Tibial nerve (tissue), 4 donors: ENCODE results near the gene MLPH. TPM values are rescaled to one million over a fixed set of nuclear protein-coding genes. Genes with fewer than 3 reads are reported as not detected.
A peak's percentile ranks its signal among the peaks of the same experiment; 100 is the strongest.

Experiments
- DNase-seq, 2 donors: peaks; one replicate each; pipeline ENCODE4 v3.0.0-alpha.2; 2019; ENCODE audit warnings: low spot score in 2 of 2
- H3K27ac ChIP-seq, 4 donors: fragments of 200-600 bp; sonication (generic) in 3 of 4; one replicate each; pipeline ENCODE4 v1.5.1; 2017 to 2019; ENCODE audit warnings: mild to moderate bottlenecking in 1 of 4
- H3K27me3 ChIP-seq, 2 donors: fragments of 200-600 bp; sonication (generic) in 1 of 2; one replicate each; pipeline versions ENCODE4 v1.5.1 to v1.6.0; 2017 to 2019
- H3K36me3 ChIP-seq, 3 donors: fragments of 200-600 bp; sonication (generic); one replicate each; pipeline ENCODE4 v1.5.1; 2018 to 2019
- H3K4me1 ChIP-seq, 4 donors: fragments of 200-600 bp; sonication (generic) in 3 of 4; one replicate each; pipeline ENCODE4 v1.5.1; 2017 to 2019
- H3K4me3 ChIP-seq, 4 donors: fragments of 200-600 bp; sonication (generic) in 3 of 4; one replicate each; pipeline ENCODE4 v1.5.1; 2017 to 2019; ENCODE audit warnings: mild to moderate bottlenecking in 1 of 4, moderate library complexity in 1 of 4
- H3K9me3 ChIP-seq, 4 donors: fragments of 200-600 bp; sonication (generic) in 3 of 4; one replicate each; pipeline ENCODE4 v1.5.1; 2017 to 2019
- EP300 ChIP-seq, 2 donors: sonication (generic); formaldehyde crosslinking; IDR thresholded peaks; one replicate each; pipeline ENCODE4 v1.6.1; 2017; ENCODE audit warnings: antibody characterized with exemption in 2 of 2, mild to moderate bottlenecking in 1 of 2
- POLR2A ChIP-seq, 2 donors: fragments of 450-650 bp; IDR thresholded peaks; one replicate each; pipeline ENCODE4 v1.6.1; 2017; ENCODE audit warnings: antibody characterized with exemption in 2 of 2, mild to moderate bottlenecking in 2 of 2, moderate library complexity in 2 of 2
- WGBS, 2 donors: methylation state at CpG; one replicate each; pipeline ENCODE4 v1.1.5; 2018; 5-methylcytosine and 5-hydroxymethylcytosine counted together
- total RNA-seq, 4 donors: library from RNA; depleted of rRNA; stranded (reverse); fragments of >200 nt; gene quantifications; one replicate each; pipeline ENCODE4 v1.1.0, GENCODE V29; 2016
- TF ChIP-seq, protein P1 (sequence below), 5 experiments: fragments of 200-600 bp in 3 of 5; fragments of 450-650 bp in 2 of 5; sonication (generic) in 3 of 5; IDR thresholded peaks; one replicate each; pipeline ENCODE4 v1.5.1; 2016 to 2019; ENCODE audit warnings: antibody characterized with exemption in 5 of 5, mild to moderate bottlenecking in 3 of 5, moderate library complexity in 2 of 5

The MLPH gene
- total RNA-seq, 4 donors from 2014 or later = 41.4 to 108 (median 62.1) TPM

DNA sequence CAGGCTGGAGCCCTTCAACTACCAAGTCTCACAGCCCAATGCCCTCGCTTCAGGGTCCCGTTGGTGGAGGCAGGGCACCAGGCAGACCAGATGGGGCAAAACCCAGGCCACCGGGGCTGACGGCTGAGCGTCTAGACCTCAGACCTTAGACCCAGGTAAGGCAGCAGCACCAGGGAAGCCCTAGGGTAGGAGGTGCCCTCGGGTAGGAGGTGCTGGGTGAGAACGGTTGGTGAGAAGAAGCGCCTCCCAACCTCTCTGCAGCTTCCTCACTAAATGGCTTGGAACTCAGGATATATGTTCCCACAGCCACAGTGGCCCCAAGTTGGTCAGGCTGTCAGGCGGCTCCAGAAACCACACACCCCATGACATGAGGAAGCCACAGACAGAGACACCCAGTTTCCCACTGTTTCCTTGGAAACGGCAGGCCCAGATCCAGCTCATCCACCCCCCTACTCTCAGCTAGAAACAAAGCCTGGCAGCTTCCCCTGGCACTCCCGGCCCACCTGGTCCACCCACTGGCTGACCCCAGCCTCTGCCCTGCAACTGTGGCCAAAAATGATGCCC lies 13.1 kb upstream of the MLPH start:
- WGBS, 2 donors = 66 to 90% methylated on average over 8 to 10 of the region's 11 CpGs
- TF ChIP-seq, protein P1, sequence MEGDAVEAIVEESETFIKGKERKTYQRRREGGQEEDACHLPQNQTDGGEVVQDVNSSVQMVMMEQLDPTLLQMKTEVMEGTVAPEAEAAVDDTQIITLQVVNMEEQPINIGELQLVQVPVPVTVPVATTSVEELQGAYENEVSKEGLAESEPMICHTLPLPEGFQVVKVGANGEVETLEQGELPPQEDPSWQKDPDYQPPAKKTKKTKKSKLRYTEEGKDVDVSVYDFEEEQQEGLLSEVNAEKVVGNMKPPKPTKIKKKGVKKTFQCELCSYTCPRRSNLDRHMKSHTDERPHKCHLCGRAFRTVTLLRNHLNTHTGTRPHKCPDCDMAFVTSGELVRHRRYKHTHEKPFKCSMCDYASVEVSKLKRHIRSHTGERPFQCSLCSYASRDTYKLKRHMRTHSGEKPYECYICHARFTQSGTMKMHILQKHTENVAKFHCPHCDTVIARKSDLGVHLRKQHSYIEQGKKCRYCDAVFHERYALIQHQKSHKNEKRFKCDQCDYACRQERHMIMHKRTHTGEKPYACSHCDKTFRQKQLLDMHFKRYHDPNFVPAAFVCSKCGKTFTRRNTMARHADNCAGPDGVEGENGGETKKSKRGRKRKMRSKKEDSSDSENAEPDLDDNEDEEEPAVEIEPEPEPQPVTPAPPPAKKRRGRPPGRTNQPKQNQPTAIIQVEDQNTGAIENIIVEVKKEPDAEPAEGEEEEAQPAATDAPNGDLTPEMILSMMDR (IDR thresholded peaks at IDR 0.05) = no peak
- no peak for TF ChIP-seq POLR2A (IDR thresholded peaks at IDR 0.05)
- DNase-seq = no peak

DNA sequence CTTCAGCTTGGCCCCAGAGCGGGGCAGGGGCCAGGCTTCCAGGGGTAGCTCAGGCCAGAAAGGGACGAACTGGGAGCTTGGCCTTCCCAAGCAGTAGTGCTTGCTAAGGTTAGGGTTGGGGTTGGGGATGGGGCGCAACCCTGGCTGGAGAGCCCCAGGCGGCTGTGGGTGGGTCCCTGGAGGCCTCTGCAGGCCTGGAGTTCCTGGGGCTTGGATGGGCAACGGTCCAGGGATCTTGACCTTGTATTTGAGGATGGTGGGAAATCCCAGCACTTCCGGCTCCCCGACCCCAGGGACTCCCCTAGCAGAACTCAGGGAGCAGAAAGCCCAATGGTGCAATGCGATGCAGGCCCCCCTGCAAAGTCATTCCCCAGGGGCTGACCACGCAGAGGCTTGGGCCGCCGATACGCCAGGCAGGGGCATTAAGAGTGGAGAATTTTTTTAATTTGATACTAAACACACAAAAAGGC lies 12.6 kb upstream of the MLPH start:
- TF ChIP-seq POLR2A (IDR thresholded peaks at IDR 0.05) (no peak), EP300 (IDR thresholded peaks at IDR 0.05) (no peak)
- TF ChIP-seq, protein P1 (IDR thresholded peaks at IDR 0.05) = no peak
- 26 to 49% methylated on average over 12 of the region's 12 CpGs for WGBS, 2 donors
- H3K4me1 ChIP-seq = peaks cover 0 to 35% (median 12%) of the 10 kb centered on the region in 4 donors
- H3K4me3 ChIP-seq = peak overlapping the region; percentile 67 to 88 (median 74)
- no peaks in the 10 kb centered on the region for H3K9me3 ChIP-seq
- no peaks in the 10 kb centered on the region for H3K27me3 ChIP-seq
- no peak for DNase-seq
- H3K27ac ChIP-seq = peak overlapping the region; percentile 92 to 99 (median 98)
- H3K36me3 ChIP-seq = no peaks in the 10 kb centered on the region

More for the DNA sequence above, 13.1 kb upstream of the MLPH start:
- Histone ChIP-seq H3K9me3 (no peaks in the 10 kb centered on the region), H3K36me3 (no peaks in the 10 kb centered on the region), H3K4me3 (peak overlapping the region in 1 of 4 donors; percentile 67), H3K4me1 (peaks cover 0 to 35% (median 12%) of the 10 kb centered on the region in 4 donors), H3K27me3 (no peaks in the 10 kb centered on the region), H3K27ac (peak overlapping the region in 3 of 4 donors; percentile 92 to 99 (median 98))

DNA sequence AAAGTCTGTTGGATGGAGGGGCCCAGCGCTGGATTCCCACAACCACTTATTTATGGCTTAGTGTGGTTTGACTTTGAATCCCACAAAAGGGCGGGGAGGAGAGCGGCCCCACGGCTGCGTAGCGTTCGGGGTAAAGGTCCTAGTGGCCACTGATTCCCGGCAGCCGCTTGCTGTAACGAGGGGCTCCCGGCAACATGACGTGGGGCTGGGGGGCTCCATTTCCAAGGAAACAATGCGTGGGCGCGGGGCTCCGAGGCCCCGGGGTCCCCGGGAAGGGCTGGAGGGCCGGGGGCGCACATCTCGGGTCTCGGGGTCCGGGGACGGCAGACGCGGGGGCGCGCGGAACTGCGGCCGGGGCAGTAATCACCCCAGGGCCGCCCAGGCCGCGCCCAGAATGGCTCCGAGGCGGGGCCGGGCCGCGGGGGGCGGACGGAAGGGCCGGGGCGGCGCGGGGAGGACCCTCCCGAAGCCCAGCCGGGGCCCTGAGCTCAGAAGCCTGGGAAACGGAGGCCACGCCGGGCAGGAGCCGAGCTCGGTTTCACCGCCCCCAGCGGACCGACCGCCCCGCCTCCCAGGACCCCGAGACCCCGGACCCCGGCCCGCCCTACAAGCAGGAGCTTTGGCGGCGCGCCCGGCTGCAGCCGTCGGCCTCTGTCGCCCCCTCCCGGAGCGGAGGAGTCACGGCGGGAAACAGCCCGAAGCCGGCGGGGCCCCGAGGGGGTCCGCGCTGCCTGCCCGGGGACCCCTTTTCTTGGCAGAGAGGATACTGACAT lies 11.9 kb upstream of the MLPH start:
- H3K36me3 ChIP-seq = no peaks in the 10 kb centered on the region
- DNase-seq = peak; percentile 75
- peak overlapping the region; percentile 92 to 99 (median 98) for H3K27ac ChIP-seq
- peaks cover 0 to 36% (median 12%) of the 10 kb centered on the region in 4 donors for H3K4me1 ChIP-seq
- WGBS, 2 donors = 0 to 1% methylated on average over 11 to 26 of the region's 79 CpGs
- peak in 1 of 2 donors; percentile 57 for TF ChIP-seq EP300 (IDR thresholded peaks at IDR 0.05)
- peak; percentile 10 to 50 for TF ChIP-seq POLR2A (IDR thresholded peaks at IDR 0.05)
- TF ChIP-seq, protein P1 (IDR thresholded peaks at IDR 0.05) = peak; percentile 94 to 97 (median 97)
- no peaks in the 10 kb centered on the region for H3K9me3 ChIP-seq
- H3K27me3 ChIP-seq = no peaks in the 10 kb centered on the region
- H3K4me3 ChIP-seq = peak overlapping the region; percentile 67 to 88 (median 74)

DNA sequence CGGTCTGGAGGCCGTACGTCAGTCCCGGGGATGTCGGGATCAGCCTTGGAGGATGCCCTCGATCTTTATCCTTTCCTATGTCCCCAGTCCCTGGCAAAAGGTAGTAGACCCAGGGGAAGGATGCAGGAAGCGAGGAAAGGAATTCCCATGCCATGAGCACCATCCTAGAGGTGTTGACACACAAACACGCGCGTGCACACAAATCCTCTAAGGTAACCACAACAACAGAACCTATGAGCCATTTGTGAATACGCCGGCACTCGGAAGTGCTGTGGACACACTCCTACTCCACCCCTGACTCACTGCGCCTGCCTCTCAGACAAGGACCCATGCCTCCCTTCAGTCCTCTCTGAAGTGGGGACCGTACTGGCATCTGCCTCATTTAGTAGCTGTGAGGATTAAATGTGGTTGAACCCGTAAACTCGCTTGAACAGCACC lies 11.3 kb upstream of the MLPH start:
- Histone ChIP-seq H3K27ac (peak overlapping the region; percentile 92 to 99 (median 98)), H3K9me3 (no peaks in the 10 kb centered on the region), H3K4me3 (peak overlapping the region; percentile 67 to 88 (median 74)), H3K36me3 (no peaks in the 10 kb centered on the region), H3K4me1 (peaks cover 0 to 39% (median 12%) of the 10 kb centered on the region in 4 donors), H3K27me3 (no peaks in the 10 kb centered on the region)
- whole genome bisulfite sequencing, 2 donors = 16 to 25% methylated on average over 11 to 17 of the region's 17 CpGs
- TF ChIP-seq EP300 (IDR thresholded peaks at IDR 0.05) = no peak
- no peak for TF ChIP-seq POLR2A (IDR thresholded peaks at IDR 0.05)
- TF ChIP-seq, protein P1 (IDR thresholded peaks at IDR 0.05) = peak in 1 of 5 experiments; percentile 9
- no peak for DNase-seq

DNA sequence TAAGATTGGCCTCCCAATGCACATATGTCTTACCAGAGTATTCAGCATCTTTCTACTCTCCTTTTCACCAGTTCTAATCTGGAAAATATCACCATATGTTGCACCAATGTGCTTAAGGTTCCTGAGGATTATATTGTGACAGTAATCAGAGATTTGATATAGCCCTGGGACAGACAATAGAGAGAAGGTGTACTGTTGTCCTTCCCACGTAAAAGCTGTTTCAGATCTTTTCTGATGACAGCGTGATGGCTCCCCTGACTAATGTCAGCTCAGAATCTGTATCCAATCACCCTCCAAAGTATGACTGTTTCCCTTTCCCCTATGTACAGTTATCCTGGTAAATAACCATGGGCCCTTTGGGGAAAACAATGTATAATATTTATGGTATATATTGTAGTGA lies 9.0 kb upstream of the MLPH start:
- no peak overlapping the region for H3K27ac ChIP-seq
- H3K27me3 ChIP-seq = no peaks in the 10 kb centered on the region
- no peaks in the 10 kb centered on the region for H3K9me3 ChIP-seq
- H3K36me3 ChIP-seq = no peaks in the 10 kb centered on the region
- peaks cover 0 to 42% (median 12%) of the 10 kb centered on the region in 4 donors for H3K4me1 ChIP-seq
- 85 to 94% methylated on average over 2 of the region's 2 CpGs for WGBS, 2 donors
- no peak overlapping the region for H3K4me3 ChIP-seq
- TF ChIP-seq, protein P1 (IDR thresholded peaks at IDR 0.05) = no peak
- no peak for TF ChIP-seq POLR2A (IDR thresholded peaks at IDR 0.05)
- no peak for TF ChIP-seq EP300 (IDR thresholded peaks at IDR 0.05)
- DNase-seq = no peak
